ENCODE measurements around the gene KCNQ1.

Gene KCNQ1

DNA sequence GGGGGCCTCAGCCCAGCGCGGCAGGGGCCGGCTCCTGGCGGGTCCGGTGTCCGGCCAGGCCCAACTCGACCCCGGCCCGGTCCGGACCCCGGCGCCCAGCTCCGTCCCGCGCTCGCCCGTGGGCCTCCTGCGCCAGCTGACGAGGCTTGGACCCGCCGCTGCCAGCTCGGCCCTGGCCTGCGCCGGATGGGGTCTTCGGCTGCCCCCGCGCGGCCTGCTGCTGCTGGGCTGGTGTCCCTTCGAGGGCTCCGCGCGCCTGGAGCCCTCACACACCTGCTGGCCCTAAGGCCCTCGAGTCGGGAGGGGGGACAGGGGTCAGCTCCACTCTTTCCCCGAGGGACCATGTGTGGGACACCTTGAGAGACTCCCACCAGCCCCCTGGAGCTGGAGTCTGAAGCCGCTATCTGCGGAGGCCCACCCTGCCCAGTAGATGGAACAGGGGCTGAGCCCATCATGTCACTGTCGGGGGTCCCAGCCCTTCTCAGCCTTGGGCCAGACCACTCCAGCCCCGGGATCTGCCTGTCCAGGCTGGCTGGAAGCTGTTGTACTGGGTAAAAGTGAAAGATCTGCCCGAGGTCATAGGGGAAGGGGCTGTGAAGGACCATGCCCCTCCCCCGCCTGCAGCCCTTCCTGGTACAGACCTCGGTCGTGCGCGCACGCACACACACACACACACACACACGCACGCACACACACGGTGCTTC is 441.5 kb downstream of the KCNQ1 start:
- Histone ChIP-seq H3K4me2 (peak overlapping the region; percentile 92), H4K20me1 (peaks cover 25% of the 10 kb centered on the region), H3K9me3 (no peaks in the 10 kb centered on the region), H3K4me1 (peaks cover 82% of the 10 kb centered on the region), H3K27me3 (peaks cover 31% of the 10 kb centered on the region), H3K9ac (peak overlapping the region; percentile 71; the same call in 1 of the 2 replicates), H3K27ac (peak overlapping the region; percentile 74), H3K36me3 (no peaks in the 10 kb centered on the region), H3K4me3 (peak overlapping the region; percentile 61)
- no peak for TF ChIP-seq Cebpa-rat (IDR thresholded peaks at IDR 0.05)

DNA sequence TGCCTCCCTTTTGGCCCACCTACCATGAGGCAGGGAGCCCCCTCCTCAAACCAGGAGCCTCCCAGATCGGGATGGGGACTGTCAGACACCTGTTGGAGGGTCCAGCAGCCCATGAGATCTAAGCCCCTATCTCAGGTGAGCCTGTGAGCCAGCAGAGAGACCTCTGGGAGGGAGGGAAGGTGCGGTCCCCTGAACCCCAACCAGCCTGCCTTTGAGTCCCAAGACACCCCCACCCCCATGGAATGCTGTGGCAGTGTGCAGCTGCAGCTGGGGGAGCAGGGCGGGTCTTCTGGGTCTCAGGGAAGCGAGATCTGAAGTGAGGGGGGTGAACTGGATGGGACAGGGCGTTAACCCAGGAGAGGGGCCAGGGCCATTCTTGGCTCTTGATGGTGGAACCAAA is 442.1 kb downstream of the KCNQ1 start:
- Histone ChIP-seq H3K36me3 (no peaks in the 10 kb centered on the region), H3K4me2 (peak overlapping the region; percentile 92), H3K9me3 (no peaks in the 10 kb centered on the region), H3K27ac (no peak overlapping the region), H3K27me3 (peaks cover 31% of the 10 kb centered on the region), H3K4me3 (no peak overlapping the region), H3K9ac (no peak overlapping the region), H4K20me1 (peaks cover 25% of the 10 kb centered on the region), H3K4me1 (peaks cover 82% of the 10 kb centered on the region)
- no peak for TF ChIP-seq Cebpa-rat (IDR thresholded peaks at IDR 0.05)

DNA sequence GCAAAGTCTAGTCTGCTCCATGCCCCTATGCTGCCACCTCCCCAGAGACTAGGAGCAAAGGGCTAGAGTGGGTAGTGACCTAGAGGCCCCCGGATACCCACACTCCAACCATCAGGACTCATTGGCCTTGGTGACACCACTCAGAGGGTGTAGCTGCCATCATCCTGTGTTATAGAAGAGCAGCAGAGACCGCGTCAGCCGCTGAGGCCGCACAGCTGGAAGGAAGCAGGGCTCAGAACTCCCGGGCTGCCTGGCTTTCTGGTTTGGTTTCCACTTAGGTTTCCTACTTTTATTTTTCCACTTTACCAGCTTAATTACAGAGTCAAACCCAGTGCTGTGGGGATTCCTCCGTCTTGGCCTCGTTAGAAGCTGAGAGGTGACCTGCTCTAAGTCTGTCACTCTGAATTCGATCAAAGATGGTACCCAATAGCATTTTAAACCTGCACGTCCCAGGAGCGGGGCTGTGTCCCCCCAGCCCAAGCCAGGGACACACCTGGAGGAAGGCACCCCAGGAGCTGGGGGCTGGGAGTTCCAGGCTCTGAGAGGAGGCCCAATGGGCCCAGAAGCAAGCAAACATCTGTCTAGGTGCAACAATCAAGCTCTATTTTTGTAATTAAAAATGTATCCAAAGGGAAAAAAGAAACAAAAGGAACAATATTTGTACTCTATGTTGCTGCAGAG is 442.8 kb downstream of the KCNQ1 start:
- peaks cover 80% of the 10 kb centered on the region for H3K4me1 ChIP-seq
- peaks cover 27% of the 10 kb centered on the region for H3K27me3 ChIP-seq
- peaks cover 19% of the 10 kb centered on the region for H4K20me1 ChIP-seq
- no peak for TF ChIP-seq Cebpa-rat (IDR thresholded peaks at IDR 0.05)
- H3K36me3 ChIP-seq: no peaks in the 10 kb centered on the region
- H3K4me3 ChIP-seq: no peak overlapping the region
- H3K9me3 ChIP-seq: no peaks in the 10 kb centered on the region
- peak overlapping the region; percentile 92 for H3K4me2 ChIP-seq
- 0 out of 2 replicates have a peak overlapping the region, but pooled peaks have one; percentile 28 for H3K9ac ChIP-seq
- H3K27ac ChIP-seq: no peak overlapping the region

DNA sequence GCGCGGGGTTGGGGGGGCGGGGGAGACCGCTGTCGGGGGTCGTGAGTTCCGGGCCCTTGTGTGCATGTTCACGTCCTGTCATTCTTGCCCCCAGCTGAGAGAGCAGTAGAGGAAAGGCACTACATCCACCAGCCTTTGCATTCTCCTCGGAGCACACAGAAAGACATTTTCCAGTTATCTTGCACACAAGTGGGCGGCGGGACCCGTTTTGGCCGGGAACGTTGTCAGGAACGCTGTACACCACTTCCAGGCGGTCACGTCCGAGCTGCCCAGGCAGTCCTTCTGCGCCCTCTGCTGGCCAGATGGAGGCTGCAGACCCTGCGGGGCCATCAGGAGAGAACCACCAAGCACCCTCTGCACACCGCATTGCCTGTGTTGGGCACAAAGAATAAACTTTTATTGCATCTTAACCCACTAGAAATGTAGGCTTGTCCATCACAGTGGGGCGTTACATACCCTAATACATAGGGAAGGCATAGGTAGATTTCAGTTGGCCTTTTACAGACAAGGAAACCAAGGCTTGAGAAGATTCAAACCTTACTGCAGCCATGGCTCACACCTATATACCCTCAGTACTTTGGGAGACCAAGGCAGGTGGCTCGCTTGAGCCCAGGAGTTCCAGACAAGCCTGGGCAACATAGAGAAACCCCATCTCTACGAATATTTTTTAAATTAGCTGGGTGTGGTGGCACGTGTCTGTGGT is 443.6 kb downstream of the KCNQ1 start:
- H3K9ac ChIP-seq: no peak overlapping the region
- H3K4me3 ChIP-seq: no peak overlapping the region
- H3K36me3 ChIP-seq: no peaks in the 10 kb centered on the region
- H3K4me1 ChIP-seq: peaks cover 79% of the 10 kb centered on the region
- TF ChIP-seq Cebpa-rat (IDR thresholded peaks at IDR 0.05): no peak
- H3K9me3 ChIP-seq: no peaks in the 10 kb centered on the region
- H4K20me1 ChIP-seq: peaks cover 11% of the 10 kb centered on the region
- H3K27ac ChIP-seq: no peak overlapping the region
- H3K4me2 ChIP-seq: peak overlapping the region; percentile 92
- peaks cover 19% of the 10 kb centered on the region; the same call in 1 of the 2 replicates for H3K27me3 ChIP-seq

DNA sequence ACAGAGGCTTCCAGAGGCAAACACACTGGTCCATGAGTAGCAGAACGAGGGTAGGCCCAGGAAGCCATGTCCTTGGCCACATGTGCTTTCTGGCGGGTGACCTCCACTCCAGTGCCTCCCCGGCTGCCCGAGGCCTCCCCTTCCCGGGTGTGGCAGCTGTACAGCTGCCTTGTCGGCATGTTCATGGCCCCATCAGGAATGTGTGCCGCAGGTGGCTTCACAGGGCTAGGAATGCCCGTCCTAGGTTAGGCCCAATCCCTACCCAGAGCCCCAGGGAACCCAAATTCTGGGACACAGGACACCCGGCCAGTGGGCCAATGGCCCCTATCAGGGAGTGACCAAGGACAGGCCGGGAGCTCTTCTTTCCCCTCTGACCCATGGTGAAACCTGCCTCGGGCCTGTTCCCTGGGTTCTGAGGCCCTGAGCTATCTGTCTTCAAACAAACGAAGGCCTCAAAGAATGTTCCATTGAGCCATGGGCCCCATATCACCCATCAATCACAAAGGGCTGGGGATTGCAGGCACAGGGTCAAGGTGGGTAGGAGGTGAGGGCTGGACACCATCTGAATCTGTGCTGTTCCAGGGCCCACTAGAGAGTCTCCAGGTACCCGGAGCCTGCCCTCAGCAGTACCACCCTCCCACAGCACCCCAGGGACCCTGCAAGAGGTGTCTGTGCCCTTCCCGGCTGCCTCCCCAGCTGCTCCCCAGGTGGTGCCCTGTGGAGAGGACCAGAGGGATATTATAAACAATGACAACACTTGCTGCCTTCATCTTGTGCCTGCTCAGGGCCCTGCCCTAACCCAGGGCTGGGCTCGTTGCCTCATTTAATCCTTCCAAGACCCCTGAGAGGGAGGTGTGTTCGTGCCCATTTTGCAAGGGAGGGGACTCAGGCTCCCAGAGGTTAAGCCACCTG is 444.8 kb downstream of the KCNQ1 start:
- no peak for TF ChIP-seq Cebpa-rat (IDR thresholded peaks at IDR 0.05)
- Histone ChIP-seq H3K4me2 (peak overlapping the region; percentile 93), H3K27me3 (peaks cover 7% of the 10 kb centered on the region; the same call in 1 of the 2 replicates), H4K20me1 (peaks cover 6% of the 10 kb centered on the region; the same call in 1 of the 2 replicates), H3K27ac (peak overlapping the region; percentile 88), H3K9me3 (no peaks in the 10 kb centered on the region), H3K4me3 (no peak overlapping the region), H3K4me1 (peaks cover 73% of the 10 kb centered on the region), H3K9ac (peak overlapping the region; percentile 74; the same call in 1 of the 2 replicates), H3K36me3 (no peaks in the 10 kb centered on the region)

DNA sequence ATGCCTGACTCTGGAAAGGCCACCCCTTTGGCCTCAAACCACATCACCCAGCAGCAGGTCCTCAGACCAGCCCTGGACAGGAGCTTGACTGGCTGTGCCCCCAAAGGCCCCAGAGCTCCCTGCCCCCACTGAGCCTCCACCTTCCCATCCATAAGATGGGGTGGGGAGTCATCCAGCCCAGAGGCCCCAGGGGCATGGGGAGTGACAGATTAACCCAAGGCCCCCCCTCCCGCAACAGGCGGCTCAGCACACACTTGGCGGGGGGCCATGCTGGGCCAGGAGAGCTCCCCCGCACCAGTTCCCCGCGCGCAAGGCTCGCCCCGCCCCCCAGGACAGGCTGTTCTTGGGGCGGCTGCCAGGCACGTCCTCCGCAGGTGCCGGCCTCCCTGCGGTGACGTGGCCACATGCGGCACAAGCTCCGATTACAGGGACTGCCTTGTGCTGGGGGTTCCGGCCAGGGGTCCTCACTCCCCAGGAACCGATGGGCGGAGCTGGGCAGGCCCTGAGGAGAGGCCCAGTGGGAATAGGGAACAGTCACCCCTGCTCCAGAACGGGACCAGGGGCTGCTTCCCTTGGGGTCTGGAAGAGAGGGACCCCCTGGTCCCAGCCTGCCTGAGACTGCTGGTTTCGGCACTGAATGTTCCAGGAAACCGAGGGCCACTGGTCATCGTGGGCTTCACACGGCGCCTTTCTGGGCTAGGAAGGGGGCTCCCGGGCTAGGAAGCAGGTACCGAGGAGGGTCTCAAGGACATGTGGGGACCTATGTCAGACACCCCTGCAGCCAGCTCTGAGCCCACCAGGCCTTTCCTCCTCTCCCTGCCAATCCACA is 445.9 kb downstream of the KCNQ1 start:
- no peaks in the 10 kb centered on the region for H3K36me3 ChIP-seq
- no peaks in the 10 kb centered on the region for H4K20me1 ChIP-seq
- H3K9ac ChIP-seq: peak overlapping the region; percentile 74
- no peak overlapping the region; the same call in 1 of the 2 replicates for H3K4me3 ChIP-seq
- peaks cover 67% of the 10 kb centered on the region for H3K4me1 ChIP-seq
- H3K4me2 ChIP-seq: peak overlapping the region; percentile 93
- no peak for TF ChIP-seq Cebpa-rat (IDR thresholded peaks at IDR 0.05)
- H3K9me3 ChIP-seq: no peaks in the 10 kb centered on the region
- peak overlapping the region; percentile 88 for H3K27ac ChIP-seq
- H3K27me3 ChIP-seq: no peaks in the 10 kb centered on the region

DNA sequence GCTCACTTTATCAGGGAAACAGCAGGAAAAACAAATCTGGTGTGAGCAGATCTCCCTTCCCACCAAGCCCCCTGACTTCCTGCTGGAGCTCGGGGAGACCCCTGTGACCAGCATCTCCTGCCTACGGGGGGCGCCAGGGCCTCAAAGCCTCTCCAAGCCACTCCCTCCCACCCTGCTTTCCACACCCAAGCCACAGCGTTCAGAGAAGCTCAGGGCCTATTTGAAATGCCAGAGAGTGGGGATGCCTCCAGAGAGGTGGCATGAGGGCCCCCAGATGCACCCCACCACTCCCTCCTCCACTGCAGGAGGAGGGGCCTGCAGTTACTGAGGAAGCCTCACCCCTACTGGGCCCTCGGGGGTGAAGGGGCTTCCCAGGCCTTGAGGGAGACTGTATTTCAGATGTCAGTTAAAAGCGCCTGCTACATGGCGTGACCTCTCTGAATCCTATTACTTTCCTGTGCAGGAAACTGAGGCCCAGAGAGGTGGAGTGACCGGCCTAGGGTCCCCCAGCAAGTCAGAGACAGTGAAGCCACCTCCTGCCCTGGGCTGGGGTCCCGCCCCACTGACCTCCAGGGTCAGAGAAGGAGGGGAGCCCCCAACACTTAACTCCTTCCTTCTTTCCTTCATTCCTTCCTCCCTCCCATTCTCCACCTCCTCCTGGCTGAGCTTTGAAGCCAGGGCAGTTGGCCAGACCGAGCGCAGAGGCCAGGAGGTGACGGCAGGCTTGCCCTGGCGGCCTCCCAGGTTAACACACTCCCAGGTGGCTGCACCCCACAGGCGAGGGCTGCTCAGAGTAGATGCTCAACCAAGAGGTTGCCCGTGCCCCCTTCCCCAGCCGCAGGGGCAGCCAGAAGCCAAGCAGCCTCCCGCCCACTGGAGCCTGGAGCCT is 446.8 kb downstream of the KCNQ1 start:
- H3K9ac ChIP-seq: peak overlapping the region; percentile 74
- H3K4me1 ChIP-seq: peaks cover 62% of the 10 kb centered on the region
- H3K4me3 ChIP-seq: peak overlapping the region; percentile 56
- H3K27me3 ChIP-seq: no peaks in the 10 kb centered on the region
- TF ChIP-seq Cebpa-rat (IDR thresholded peaks at IDR 0.05): no peak
- no peaks in the 10 kb centered on the region for H3K9me3 ChIP-seq
- H4K20me1 ChIP-seq: no peaks in the 10 kb centered on the region
- H3K36me3 ChIP-seq: no peaks in the 10 kb centered on the region
- peak overlapping the region; percentile 88 for H3K27ac ChIP-seq
- H3K4me2 ChIP-seq: peak overlapping the region; percentile 93

All from BLaER1 (cell line).